WTC11 (cell line): ENCODE results near the gene LEFTY1. TPM values are rescaled to one million over a fixed set of nuclear protein-coding genes. Genes with fewer than 3 reads are reported as not detected.

ENCODE experiments used
- ATAC-seq: fragments of 200-7000 bp; cut with Tn5 transposase; 2 replicates; pipeline ENCODE4 v1.10.0; 2021; ENCODE audit warnings: mild to moderate bottlenecking, moderate library complexity
- CTCF ChIA-PET: fragments of 300-600 bp; sonication (Branson Sonifier 250); formaldehyde crosslinking; loops from one replicate; lab custom pipeline; 2021; ENCODE audit warnings: antibody characterized with exemption; lab: Charles Lee
- POLR2A ChIA-PET: fragments of 350-600 bp; sonication (Branson Sonifier 250); formaldehyde crosslinking; loops from one replicate; lab custom pipeline; 2021; ENCODE audit warnings: antibody characterized with exemption; lab: Charles Lee
- DNase-seq: peaks from one replicate; pipeline ENCODE4 v3.0.0; 2021; ENCODE audit warnings: low spot score
- H3K27ac Mint-ChIP-seq: 2 replicates; pipeline ENCODE4 v1.8.0; 2021; ENCODE audit warnings: mixed read lengths
- H3K27me3 Mint-ChIP-seq: 2 replicates; pipeline ENCODE4 v1.8.0; 2021; ENCODE audit warnings: low read depth, mild to moderate bottlenecking, moderate library complexity, mixed read lengths
- H3K36me3 Mint-ChIP-seq: 2 replicates; pipeline ENCODE4 v1.8.0; 2021; ENCODE audit warnings: mixed read lengths
- H3K4me1 Mint-ChIP-seq: 2 replicates; pipeline ENCODE4 v1.8.0; 2022; ENCODE audit warnings: mixed read lengths
- H3K4me3 Mint-ChIP-seq: 2 replicates; pipeline ENCODE4 v1.8.0; 2021; ENCODE audit warnings: mild to moderate bottlenecking, moderate library complexity, mixed read lengths
- H3K9me3 Mint-ChIP-seq: 2 replicates; pipeline ENCODE4 v1.8.0; 2021; ENCODE audit warnings: mixed read lengths
- ATF6 ChIP-seq: sonication (generic); formaldehyde crosslinking; IDR thresholded peaks from 2 replicates; pipeline ENCODE4 v1.8.1; 2023; ENCODE audit warnings: mild to moderate bottlenecking, missing genetic modification reagents
- CREM ChIP-seq: sonication (generic); formaldehyde crosslinking; IDR thresholded peaks from 2 replicates; pipeline ENCODE4 v1.8.1; 2022; ENCODE audit warnings: mild to moderate bottlenecking, missing genetic modification reagents, moderate library complexity
- E2F5 ChIP-seq: sonication (generic); formaldehyde crosslinking; IDR thresholded peaks from 2 replicates; pipeline ENCODE4 v1.8.1; 2022; ENCODE audit warnings: mild to moderate bottlenecking, moderate library complexity, missing genetic modification reagents
- ERG ChIP-seq: fragments of 250-450 bp; sonication (Bioruptor Pico); IDR thresholded peaks from 2 replicates; pipeline ENCODE4 v1.8.0; 2021; ENCODE audit warnings: mild to moderate bottlenecking
- ETV6 ChIP-seq: sonication (generic); formaldehyde crosslinking; IDR thresholded peaks from 2 replicates; pipeline ENCODE4 v1.8.1; 2022; ENCODE audit warnings: mild to moderate bottlenecking, missing genetic modification reagents
- GRHL2 ChIP-seq: fragments of 250-450 bp; sonication (Bioruptor Pico); IDR thresholded peaks from 2 replicates; pipeline ENCODE4 v1.8.0; 2022; ENCODE audit warnings: mild to moderate bottlenecking, moderate library complexity; ENCODE audit not compliant: insufficient replicate concordance, severe bottlenecking
- HMGXB4 ChIP-seq: sonication (generic); formaldehyde crosslinking; IDR thresholded peaks from 2 replicates; pipeline ENCODE4 v1.8.1; 2023; ENCODE audit warnings: mild to moderate bottlenecking, moderate library complexity, missing genetic modification reagents
- JUN ChIP-seq: sonication (generic); formaldehyde crosslinking; IDR thresholded peaks from 2 replicates; pipeline ENCODE4 v1.8.0; 2023; ENCODE audit warnings: mild to moderate bottlenecking, missing genetic modification reagents
- MAX ChIP-seq: sonication (generic); formaldehyde crosslinking; IDR thresholded peaks from 2 replicates; pipeline ENCODE4 v1.8.0; 2022; ENCODE audit warnings: mild to moderate bottlenecking, missing genetic modification reagents
- NR2C2 ChIP-seq: sonication (generic); formaldehyde crosslinking; IDR thresholded peaks from 2 replicates; pipeline ENCODE4 v1.8.0; 2022; ENCODE audit warnings: mild to moderate bottlenecking, missing genetic modification reagents
- PREB ChIP-seq: sonication (generic); formaldehyde crosslinking; IDR thresholded peaks from 2 replicates; pipeline ENCODE4 v1.8.1; 2022; ENCODE audit warnings: mild to moderate bottlenecking, missing genetic modification reagents, moderate library complexity, borderline replicate concordance
- STAT6 ChIP-seq: sonication (generic); formaldehyde crosslinking; conservative IDR thresholded peaks from 2 replicates; pipeline ENCODE4 v1.8.1; 2023; ENCODE audit warnings: mild to moderate bottlenecking, low read depth, missing genetic modification reagents, moderate library complexity
- USF2 ChIP-seq: sonication (generic); formaldehyde crosslinking; IDR thresholded peaks from 2 replicates; pipeline ENCODE4 v1.8.1; 2023; ENCODE audit warnings: mild to moderate bottlenecking, missing genetic modification reagents, moderate library complexity
- ZMAT4 ChIP-seq: fragments of 250-450 bp; sonication (Bioruptor Pico); IDR thresholded peaks from 2 replicates; pipeline ENCODE4 v1.9.0; 2021; ENCODE audit warnings: mild to moderate bottlenecking
- ZNF121 ChIP-seq: sonication (generic); formaldehyde crosslinking; IDR thresholded peaks from 2 replicates; pipeline ENCODE4 v1.8.0; 2023; ENCODE audit warnings: missing genetic modification reagents
- ZSCAN18 ChIP-seq: fragments of 250-450 bp; sonication (Bioruptor Pico); IDR thresholded peaks from 2 replicates; pipeline ENCODE4 v2.1.2; 2022; ENCODE audit warnings: mild to moderate bottlenecking, moderate library complexity
- total RNA-seq: library from RNA; stranded (reverse); gene quantifications from 3 replicates; pipeline ENCODE4 v1.2.3, GENCODE V29; 2021

Gene LEFTY1
- total RNA-seq, 1 experiment from 2014 or later = 52.9 TPM

- ATAC-seq = no peak
- DNase-seq = no peak
- Mint-ChIP-seq H3K27ac (no peak overlapping the region), H3K27me3 (peaks cover 27% of the 10 kb centered on the region), H3K4me1 (peaks cover 32% of the 10 kb centered on the region), H3K4me3 (no peak overlapping the region)
- POLR2A ChIA-PET = no interaction called here
- CTCF ChIA-PET = interaction anchor here (0.9 to 5.1 kb wide), 2 partner anchors 28 to 427 kb away, joined by 4 to 94 read pairs; partner anchors contain the start of gene TMEM63A
- TF ChIP-seq ERG (CRISPR knock-in tag) = no peak
- TF ChIP-seq PREB (CRISPR knock-in tag) = no peak
- TF ChIP-seq ZNF121 (CRISPR knock-in tag) = 0 out of 2 replicates have a peak, but pooled peaks have one; percentile 58
- TF ChIP-seq, all 79 proteins: peak for 1
- H3K36me3 Mint-ChIP-seq = no peaks in the 10 kb centered on the region
- H3K9me3 Mint-ChIP-seq = peaks cover 5% of the 10 kb centered on the region
Observed at GRCh38 chr1:225908013-225908640, 19.2 kb upstream of the LEFTY1 start.

- CTCF ChIA-PET = interaction anchor here (3.5 to 5.1 kb wide), 2 partner anchors 18 to 27 kb away, joined by 13 to 94 read pairs; partner anchors contain the start of genes LEFTY1 and TMEM63A
- peaks cover 28% of the 10 kb centered on the region for H3K4me1 Mint-ChIP-seq
Observed at GRCh38 chr1:225907341-225907740, 18.4 kb upstream of the LEFTY1 start.

More at GRCh38 chr1:225907341-225907740, 18.4 kb upstream of the LEFTY1 start:
- Mint-ChIP-seq H3K9me3 (peaks cover 5% of the 10 kb centered on the region), H3K36me3 (no peaks in the 10 kb centered on the region), H3K4me3 (no peak overlapping the region), H3K27ac (no peak overlapping the region), H3K27me3 (peaks cover 31% of the 10 kb centered on the region)
- no peak for DNase-seq
- ATAC-seq = no peak
- TF ChIP-seq GRHL2 (CRISPR knock-in tag) (no peak), HMGXB4 (CRISPR knock-in tag) (no peak), ZMAT4 (CRISPR knock-in tag) (no peak), NR2C2 (no peak), ETV6 (CRISPR knock-in tag) (no peak), MAX (no peak), STAT6 (CRISPR knock-in tag) (no peak), CREM (CRISPR knock-in tag) (no peak), JUN (no peak), USF2 (CRISPR knock-in tag) (no peak), ATF6 (CRISPR knock-in tag) (no peak), ZSCAN18 (CRISPR knock-in tag) (no peak), E2F5 (CRISPR knock-in tag) (no peak)
- POLR2A ChIA-PET = no interaction called here
